Measurements from ENCODE around the gene PGP. TPM values are rescaled to one million over a fixed set of nuclear protein-coding genes. Genes with fewer than 3 reads are reported as not detected.
A peak's percentile ranks its signal among the peaks of the same experiment; 100 is the strongest.

PGP gene
- total RNA-seq, 1 experiment from 2014 or later, result 38.3 TPM

DNA sequence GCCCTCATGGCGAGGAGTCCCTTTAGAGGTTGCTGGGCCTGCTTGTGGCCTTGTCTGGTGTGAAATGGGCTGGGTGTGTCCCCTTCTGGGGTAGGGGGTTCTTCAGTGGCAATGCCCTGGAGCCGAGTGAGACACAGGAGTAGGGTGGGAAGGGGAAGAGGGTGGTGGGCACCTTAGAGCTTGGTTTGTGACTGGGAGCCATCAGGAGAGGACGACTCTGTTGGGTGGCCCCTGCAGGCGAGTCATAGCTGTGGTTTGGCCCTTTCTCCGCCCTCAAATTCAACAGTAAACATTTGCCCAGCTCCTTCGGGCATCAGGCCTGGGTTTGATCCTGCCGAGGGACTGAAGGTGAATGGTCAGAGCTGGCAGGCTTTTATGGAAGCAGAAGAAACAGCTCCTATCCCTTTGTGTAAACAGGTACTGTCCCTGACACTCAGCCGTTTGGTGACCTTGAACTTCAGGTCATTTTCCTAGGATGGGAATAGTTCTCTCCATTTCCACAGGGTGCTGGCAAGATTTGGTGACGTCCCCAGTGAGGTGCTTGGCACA is 11.7 kb upstream of the PGP start:
- no peak overlapping the region for H2BK120ac ChIP-seq (ENCODE audit: low read depth, low read length, poor library complexity, severe bottlenecking)
- peaks cover 5% of the 10 kb centered on the region; the same call in 1 of the 2 replicates for H3K79me2 ChIP-seq (ENCODE audit: insufficient read depth, low read length)
- Mint-ChIP-seq H3K27me3 (ENCODE audit: low read depth) (no peaks in the 10 kb centered on the region), H3K36me3 (ENCODE audit: insufficient read depth in 1 of 3, low read depth in 3 of 3) (peaks cover 0 to 12% (median 10%) of the 10 kb centered on the region in 3 experiments; a peak in 6 of 7 replicates), H3K27ac (peak overlapping the region in 2 of 3 experiments; percentile 19 to 74; a peak in 2 of 7 replicates), H3K9me3 (no peaks in the 10 kb centered on the region), H3K4me3 (peak overlapping the region in 1 of 2 experiments; percentile 33; a peak in 2 of 5 replicates), H3K4me1 (peaks cover 3% of the 10 kb centered on the region in 2 experiments; a peak in 1 of 4 replicates)
- H3K9ac ChIP-seq (ENCODE audit: extremely low read depth, insufficient read length, low read length), result no peak overlapping the region
- DNase-seq, result no peak
- H3K79me1 ChIP-seq (ENCODE audit: insufficient read depth, low read depth, low read length, poor library complexity, severe bottlenecking), result no peaks in the 10 kb centered on the region
- no peak overlapping the region for H3K27ac ChIP-seq (ENCODE audit: insufficient read length, low read depth, low read length)
- WGBS (ENCODE audit: extremely low coverage, insufficient read length, low lambda C conversion rate), result no CpG with 5 or more reads among the region's 9 CpGs
- no peak overlapping the region for H3T11ph ChIP-seq (ENCODE audit: low read length)
- H3K4ac ChIP-seq (ENCODE audit: low read depth, low read length), result no peak overlapping the region
- H3K4me1 ChIP-seq (ENCODE audit: insufficient read depth, low read length), result no peaks in the 10 kb centered on the region
- H4K20me1 ChIP-seq (ENCODE audit: control insufficient read depth, insufficient read depth, insufficient read length), result no peaks in the 10 kb centered on the region
- no peak overlapping the region for H3K23ac ChIP-seq (ENCODE audit: insufficient read length, low read depth, low read length)
- H2AFZ ChIP-seq (ENCODE audit: low read length), result no peak overlapping the region
- H3K4me2 ChIP-seq (ENCODE audit: insufficient read depth, insufficient read length, low read length), result no peak overlapping the region
- H3K56ac ChIP-seq (ENCODE audit: insufficient read length, low read depth, low read length), result no peak overlapping the region
- TF ChIP-seq CTCF (conservative IDR thresholded peaks at IDR 0.05), result no peak
- H4K91ac ChIP-seq (ENCODE audit: insufficient read length, low read depth, low read length), result no peak overlapping the region
- H3K27me3 ChIP-seq (ENCODE audit: insufficient read depth, low read length), result no peaks in the 10 kb centered on the region
- no peak overlapping the region for H4K5ac ChIP-seq (ENCODE audit: insufficient read length, low read depth, low read length)
- H3K9me3 ChIP-seq (ENCODE audit: control insufficient read depth, low read depth, low read length), result no peaks in the 10 kb centered on the region
- H2BK5ac ChIP-seq (ENCODE audit: insufficient read length, low read length), result no peak overlapping the region
- H3K23me2 ChIP-seq (ENCODE audit: insufficient read length, low read depth, low read length, poor library complexity, severe bottlenecking), result no peaks in the 10 kb centered on the region
- H4K8ac ChIP-seq (replicated peaks; ENCODE audit: insufficient read length, low read depth, low read length), result no peak overlapping the region
- no peak overlapping the region for H2BK20ac ChIP-seq (ENCODE audit: low read depth, low read length, poor library complexity, severe bottlenecking)
- no peak overlapping the region for H2BK15ac ChIP-seq (ENCODE audit: low read depth, low read length)
- no peak overlapping the region for H3K14ac ChIP-seq (ENCODE audit: insufficient read depth, low read length)
- no peak overlapping the region for H2AK5ac ChIP-seq (ENCODE audit: insufficient read length, low read length)
- no peak overlapping the region for H3K18ac ChIP-seq (ENCODE audit: insufficient read length, low read depth, low read length)
- no peak overlapping the region for H2BK12ac ChIP-seq (ENCODE audit: insufficient read length, low read depth, low read length)

Data from H9 (cell line).